Gastroesophageal sphincter (tissue), 4 donors: ENCODE measurements around the gene GALNT10. TPM values are rescaled to one million over a fixed set of nuclear protein-coding genes. Genes with fewer than 3 reads are reported as not detected.

Experiments
- ATAC-seq: fragments of 150-250 bp; one replicate; pipeline ENCODE4 v1.9.1; 2016; ENCODE audit warnings: mild to moderate bottlenecking, moderate library complexity
- H3K27ac ChIP-seq, 4 donors: fragments of 200-600 bp; sonication (generic) in 3 of 4; 1 replicate in 3 of 4; 2 replicates in 1 of 4; pipeline ENCODE4 v1.5.1; 2016 to 2019
- H3K27me3 ChIP-seq: fragments of 200-600 bp; sonication (generic); one replicate; pipeline ENCODE4 v1.5.1; 2019
- H3K36me3 ChIP-seq, 2 donors: fragments of 200-600 bp; sonication (generic); one replicate each; pipeline ENCODE4 v1.5.1; 2019; ENCODE audit warnings: control low read depth in 1 of 2
- H3K4me1 ChIP-seq, 3 donors: fragments of 200-600 bp; sonication (generic); 1 replicate in 2 of 3; 2 replicates in 1 of 3; pipeline ENCODE4 v1.5.1; 2016 to 2019; ENCODE audit warnings: control low read depth in 2 of 3
- H3K4me3 ChIP-seq, 2 donors: fragments of 200-600 bp; sonication (generic); one replicate each; pipeline ENCODE4 v1.5.1; 2019; ENCODE audit warnings: mild to moderate bottlenecking in 1 of 2, moderate library complexity in 1 of 2
- H3K9me3 ChIP-seq, 3 donors: fragments of 200-600 bp; sonication (generic); one replicate each; pipeline ENCODE4 v1.5.1; 2017 to 2019; ENCODE audit warnings: control low read depth in 2 of 3
- CTCF ChIP-seq, 4 experiments: fragments of 200-600 bp in 2 of 4; fragments of 450-650 bp in 2 of 4; sonication (generic) in 1 of 4; IDR thresholded peaks; one replicate each; pipeline ENCODE4 v1.5.1; 2017 to 2019; ENCODE audit warnings: antibody characterized with exemption in 4 of 4, mild to moderate bottlenecking in 2 of 4, moderate library complexity in 2 of 4
- EP300 ChIP-seq: sonication (generic); formaldehyde crosslinking; IDR thresholded peaks from one replicate; pipeline ENCODE4 v1.6.1; 2017; ENCODE audit warnings: antibody characterized with exemption, mild to moderate bottlenecking
- POLR2A ChIP-seq, 2 donors: fragments of 450-650 bp; IDR thresholded peaks; one replicate each; pipeline ENCODE4 v1.6.1; 2017; ENCODE audit warnings: antibody characterized with exemption in 2 of 2, mild to moderate bottlenecking in 2 of 2, moderate library complexity in 1 of 2
- POLR2AphosphoS5 ChIP-seq: sonication (generic); formaldehyde crosslinking; IDR thresholded peaks from one replicate; pipeline ENCODE4 v1.6.1; 2017; ENCODE audit warnings: antibody characterized with exemption
- WGBS, 2 donors: methylation state at CpG; one replicate each; pipeline ENCODE4 v1.1.5; 2018; ENCODE audit warnings: low coverage in 1 of 2; 5-methylcytosine and 5-hydroxymethylcytosine counted together
- total RNA-seq, 4 donors: library from RNA; depleted of rRNA; stranded (reverse); fragments of >200 nt; gene quantifications; one replicate each; pipeline ENCODE4 v1.1.0, GENCODE V29; 2016

GALNT10 gene
- total RNA-seq, 4 donors from 2014 or later, result 19.1 to 49.1 (median 34.0) TPM

- no peak for ATAC-seq
- Histone ChIP-seq H3K27ac (no peak overlapping the region), H3K36me3 (peaks cover 0 to 72% of the 10 kb centered on the region in 2 donors), H3K4me3 (no peak overlapping the region), H3K27me3 (no peaks in the 10 kb centered on the region), H3K9me3 (no peaks in the 10 kb centered on the region), H3K4me1 (no peaks in the 10 kb centered on the region)
- TF ChIP-seq POLR2A (IDR thresholded peaks at IDR 0.05) (no peak), POLR2AphosphoS5 (no peak), CTCF (IDR thresholded peaks at IDR 0.05) (no peak), EP300 (no peak)
- WGBS, 2 donors, result 96 to 100% methylated on average over 4 of the region's 4 CpGs
These were observed 269.6 kb downstream of the GALNT10 start for GRCh38 chr5:154460172-154460571.

- 58 to 80% methylated on average over 1 to 5 of the region's 6 CpGs for WGBS, 2 donors
- no peaks in the 10 kb centered on the region for H3K4me1 ChIP-seq
- H3K4me3 ChIP-seq, result no peak overlapping the region
- H3K27ac ChIP-seq, result no peak overlapping the region
- TF ChIP-seq POLR2AphosphoS5 (no peak), CTCF (IDR thresholded peaks at IDR 0.05) (no peak), POLR2A (IDR thresholded peaks at IDR 0.05) (no peak), EP300 (no peak)
- peaks cover 0 to 59% of the 10 kb centered on the region in 2 donors for H3K36me3 ChIP-seq
- H3K27me3 ChIP-seq, result no peaks in the 10 kb centered on the region
- no peaks in the 10 kb centered on the region for H3K9me3 ChIP-seq
- ATAC-seq, result no peak
These were observed 271.0 kb downstream of the GALNT10 start for GRCh38 chr5:154461531-154461930.

- TF ChIP-seq POLR2AphosphoS5 (no peak), CTCF (IDR thresholded peaks at IDR 0.05) (no peak), POLR2A (IDR thresholded peaks at IDR 0.05) (no peak), EP300 (no peak)
- Histone ChIP-seq H3K9me3 (no peaks in the 10 kb centered on the region), H3K4me3 (no peak overlapping the region), H3K36me3 (peaks cover 0 to 30% of the 10 kb centered on the region in 2 donors), H3K27me3 (peaks cover 12% of the 10 kb centered on the region), H3K4me1 (no peaks in the 10 kb centered on the region), H3K27ac (no peak overlapping the region)
- ATAC-seq, result no peak
- 50 to 75% methylated on average over 1 of the region's 1 CpG for WGBS, 2 donors
These were observed 273.9 kb downstream of the GALNT10 start for GRCh38 chr5:154464438-154464837.

DNA sequence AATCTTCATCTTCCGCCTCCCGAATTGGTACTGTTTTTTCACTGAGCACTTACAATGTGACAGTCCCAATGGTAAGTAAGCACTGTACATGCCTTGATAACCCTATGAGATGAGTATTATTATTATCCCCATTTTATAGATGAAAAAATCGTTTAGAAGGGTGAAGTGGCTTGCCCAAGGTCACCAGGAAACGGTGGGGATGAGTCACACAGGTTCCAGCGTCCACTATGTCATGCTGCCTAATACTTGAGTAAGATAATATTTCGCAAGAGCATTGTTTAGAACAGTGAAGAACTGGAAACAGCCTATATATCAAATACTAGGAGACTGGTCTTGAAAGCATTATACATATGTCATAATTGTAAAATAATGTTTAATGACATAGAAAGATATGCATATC is 274.6 kb downstream of the GALNT10 start:
- Histone ChIP-seq H3K27me3 (peaks cover 20% of the 10 kb centered on the region), H3K9me3 (no peaks in the 10 kb centered on the region), H3K4me1 (no peaks in the 10 kb centered on the region), H3K4me3 (no peak overlapping the region), H3K36me3 (peaks cover 0 to 22% of the 10 kb centered on the region in 2 donors), H3K27ac (no peak overlapping the region)
- WGBS, 2 donors, result 65% methylated on average over 6 of the region's 6 CpGs
- no peak for TF ChIP-seq POLR2A (IDR thresholded peaks at IDR 0.05)
- no peak for TF ChIP-seq CTCF (IDR thresholded peaks at IDR 0.05)
- TF ChIP-seq POLR2AphosphoS5, result no peak
- TF ChIP-seq EP300, result no peak
- ATAC-seq, result no peak

- Histone ChIP-seq H3K4me3 (no peak overlapping the region), H3K27me3 (peaks cover 27% of the 10 kb centered on the region), H3K4me1 (no peaks in the 10 kb centered on the region), H3K9me3 (no peaks in the 10 kb centered on the region), H3K36me3 (peaks cover 0 to 15% of the 10 kb centered on the region in 2 donors), H3K27ac (no peak overlapping the region)
- TF ChIP-seq EP300 (no peak), POLR2A (IDR thresholded peaks at IDR 0.05) (no peak), CTCF (IDR thresholded peaks at IDR 0.05) (no peak), POLR2AphosphoS5 (no peak)
- ATAC-seq, result no peak
- 49 to 65% methylated on average over 4 of the region's 5 CpGs for whole genome bisulfite sequencing, 2 donors
These were observed 275.6 kb downstream of the GALNT10 start for GRCh38 chr5:154466147-154466546.
